Endometrial microvascular endothelial cells (primary cell): ENCODE measurements around the gene CBFA2T2. TPM values are rescaled to one million over a fixed set of nuclear protein-coding genes. Genes with fewer than 3 reads are reported as not detected.
"Not testable (repeated sequence)": the region's sequence is repeated elsewhere in the genome, so short reads cannot be mapped to it uniquely, and the experiment has no call there.

Experiments
- in situ Hi-C: cut with HindIII; loops from 2 replicates; pipeline ENCODE4 v1.10.0; 2017; ENCODE audit warnings: low sequenced_read_pairs, low pct_unique_long_range_greater_than_20kb; ENCODE audit errors: inconsistent ontology term
- total RNA-seq: library from RNA; depleted of rRNA; stranded (reverse); fragments of >200 nt; gene quantifications from one replicate; pipeline ENCODE4 v1.2.3, GENCODE V29; 2015; ENCODE audit errors: inconsistent ontology term

Gene CBFA2T2
- total RNA-seq, 1 donor from 2014 or later = 5.4 TPM

GRCh38 chr20:33697129-33697528, 207.2 kb downstream of the CBFA2T2 start:
- in situ Hi-C loops = no loop called here

- in situ Hi-C loops = not testable (repeated sequence)
Measured at GRCh38 chr20:33698966-33699365, 209.1 kb downstream of the CBFA2T2 start.

Other genes with a start within 250 kb of the CBFA2T2 start
- not detected for gene BPIFB1, start 206.9 kb upstream of the CBFA2T2 start, total RNA-seq
- gene CDK5RAP1, start 88.6 kb upstream of the CBFA2T2 start, total RNA-seq = 29.3 TPM
- gene SNTA1, start 46.3 kb upstream of the CBFA2T2 start, total RNA-seq = 7.2 TPM
- gene C20orf144, start 172.2 kb downstream of the CBFA2T2 start, total RNA-seq = not detected
- gene ACTL10, start 176.8 kb downstream of the CBFA2T2 start, total RNA-seq = 2.1 TPM
- 8.9 TPM for gene NECAB3, start 184.3 kb downstream of the CBFA2T2 start, total RNA-seq
- gene E2F1, start 196.3 kb downstream of the CBFA2T2 start, total RNA-seq = 11.2 TPM
- 7.7 TPM for gene PXMP4, start 230.2 kb downstream of the CBFA2T2 start, total RNA-seq
- gene ZNF341, start 241.9 kb downstream of the CBFA2T2 start, total RNA-seq = 1.1 TPM